ENCODE results near the gene B3GNT5. TPM values are rescaled to one million over a fixed set of nuclear protein-coding genes. Genes with fewer than 3 reads are reported as not detected.

The B3GNT5 gene
- total and polyA plus RNA-seq, 2 of the 8 experiments (the other 6 are each of a cell fraction or from before 2014, with no cell fraction given), result 2.4 to 9.7 TPM

DNA sequence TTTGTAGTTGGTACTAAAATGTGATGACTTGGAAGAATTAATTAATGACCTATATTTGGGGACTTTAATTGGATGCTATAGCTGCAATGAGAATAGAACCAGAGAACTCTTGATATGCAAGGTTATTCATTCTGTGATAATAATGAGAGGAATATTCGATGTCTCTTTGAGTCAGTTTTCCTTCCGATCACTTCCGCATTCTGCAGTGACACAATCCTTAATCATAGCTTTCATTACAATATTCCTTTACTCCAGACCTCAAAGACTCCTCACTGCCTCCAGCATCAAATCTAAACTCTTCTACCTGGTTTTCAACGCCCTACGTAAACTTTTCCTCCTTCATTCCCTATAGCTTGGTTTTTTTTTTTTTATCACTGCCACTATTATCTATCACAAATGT is 21.6 kb downstream of the B3GNT5 start (continued):
- TF ChIP-seq, protein P1, sequence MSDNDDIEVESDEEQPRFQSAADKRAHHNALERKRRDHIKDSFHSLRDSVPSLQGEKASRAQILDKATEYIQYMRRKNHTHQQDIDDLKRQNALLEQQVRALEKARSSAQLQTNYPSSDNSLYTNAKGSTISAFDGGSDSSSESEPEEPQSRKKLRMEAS (IDR thresholded peaks at IDR 0.05), result no peak
- no peak for TF ChIP-seq GTF2F1 (IDR thresholded peaks at IDR 0.05; ENCODE audit: borderline replicate concordance, low read depth, low read length)

Data from H1 (cell line).